NCI-H226 (cell line): ENCODE data around the gene NT5DC3.
"Not testable (repeated sequence)": the region's sequence is repeated elsewhere in the genome, so short reads cannot be mapped to it uniquely, and the experiment has no call there.

Experiments
- DNase-seq: peaks from one replicate; pipeline ENCODE4 v3.0.0-alpha.2; 2015

NT5DC3 gene

DNA sequence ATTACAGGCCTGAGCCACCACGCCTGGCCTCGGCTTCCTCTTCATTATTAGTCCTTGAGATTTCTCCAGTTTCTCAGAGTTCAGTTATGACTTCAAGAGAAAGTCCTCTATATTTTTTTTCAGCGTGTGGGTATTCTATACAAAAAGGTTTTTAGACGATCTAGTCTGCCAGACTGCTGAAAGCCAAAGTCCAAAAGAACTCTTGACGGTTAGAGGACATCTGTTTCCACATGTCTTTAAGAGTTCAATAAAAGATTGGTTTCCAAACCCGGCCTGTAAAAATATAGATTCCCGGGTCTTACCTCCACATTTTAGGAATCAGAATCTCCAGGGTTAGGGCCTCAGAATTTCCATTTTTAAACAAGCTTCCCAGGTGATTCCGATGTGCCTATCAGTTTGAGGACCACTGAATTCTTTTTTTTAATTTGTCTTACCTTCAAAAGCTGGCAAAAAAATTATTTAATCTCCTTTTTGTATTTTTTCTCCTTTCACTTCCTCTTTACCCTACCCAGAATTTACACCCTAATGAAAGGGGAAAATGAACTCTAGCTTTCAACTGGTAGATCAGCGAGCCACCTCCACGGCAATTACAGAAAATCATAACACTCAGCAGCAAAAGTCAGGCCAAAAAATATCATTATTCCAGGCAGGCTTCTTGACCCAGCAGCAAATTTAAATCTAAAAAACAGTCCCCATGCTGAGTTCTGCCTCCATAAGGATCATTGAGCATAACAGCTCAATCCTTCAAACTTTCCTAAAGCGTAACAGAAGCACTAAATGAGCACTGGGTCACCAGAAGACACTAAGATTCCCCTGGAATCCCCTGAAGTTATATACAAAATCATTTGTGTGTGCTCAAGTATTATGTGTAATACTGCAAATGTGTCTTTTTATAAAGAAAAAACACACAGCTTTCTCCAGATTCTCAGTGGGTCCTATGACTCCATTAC, 8.7 kb downstream of the NT5DC3 start:
- DNase-seq: no peak

- DNase-seq: no peak
Measured at GRCh38 chr12:103830730-103831320, 10.2 kb downstream of the NT5DC3 start.

GRCh38 chr12:103830025-103830725, 10.9 kb downstream of the NT5DC3 start:
- no peak for DNase-seq

GRCh38 chr12:103829092-103829491, 11.9 kb downstream of the NT5DC3 start:
- no peak for DNase-seq

- DNase-seq: no peak
Measured at GRCh38 chr12:103827911-103828391, 13.1 kb downstream of the NT5DC3 start.

DNA sequence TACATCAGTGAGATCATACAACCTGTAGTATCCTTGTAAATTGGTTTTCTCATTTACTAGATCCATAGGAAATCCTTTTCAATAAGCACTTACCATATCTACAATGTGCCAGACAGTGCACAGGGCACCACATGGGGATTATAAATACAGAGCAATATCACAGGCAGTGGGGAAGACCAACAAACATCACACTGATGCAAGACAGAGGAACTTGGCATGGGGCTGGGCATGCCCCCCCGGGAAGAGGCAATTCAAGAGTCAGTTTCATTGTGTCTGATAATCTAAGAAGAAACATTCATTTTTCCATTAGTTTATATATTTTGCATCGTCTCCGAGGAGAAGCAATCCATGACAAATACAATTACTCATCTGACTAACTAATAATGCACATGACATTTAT, 16.2 kb downstream of the NT5DC3 start:
- DNase-seq: no peak

DNA sequence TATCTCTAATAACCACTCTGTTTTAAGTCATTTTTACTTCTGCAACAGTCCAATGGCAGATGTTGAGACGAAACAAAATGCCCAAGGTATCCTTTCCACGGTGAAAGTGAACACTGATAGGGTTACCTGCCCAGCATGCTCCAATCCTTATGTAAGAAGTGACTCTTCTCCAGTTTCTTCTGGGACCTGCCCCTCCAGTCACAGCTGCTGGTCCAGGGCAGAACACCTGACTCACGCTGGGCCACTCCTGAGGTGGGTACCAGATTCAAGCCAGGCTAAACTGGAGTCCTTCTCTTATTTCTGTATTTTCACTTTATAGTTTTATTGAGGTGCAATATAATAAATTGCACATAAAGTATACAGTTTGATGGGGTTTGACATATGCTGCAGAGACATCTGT, 16.7 kb downstream of the NT5DC3 start:
- DNase-seq: no peak

DNA sequence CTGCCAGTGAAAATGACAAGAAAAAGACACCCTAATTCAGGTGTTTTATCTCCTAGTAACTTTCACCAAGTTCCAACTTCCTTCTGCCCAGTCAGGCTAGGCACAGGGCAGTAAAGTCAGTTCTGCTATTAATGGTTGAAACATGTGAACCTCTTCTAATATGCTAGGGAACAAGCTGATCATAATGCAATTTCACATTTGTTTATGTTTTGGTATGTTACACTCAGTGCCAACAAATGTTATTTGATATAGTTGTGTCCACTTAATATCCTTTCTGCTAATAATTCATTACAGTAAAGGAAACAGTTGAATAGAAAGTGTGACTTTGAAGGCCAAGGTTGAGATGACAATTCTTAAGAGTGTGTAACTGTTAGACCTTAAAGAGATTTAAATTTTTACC, 17.2 kb downstream of the NT5DC3 start:
- DNase-seq: no peak

DNA sequence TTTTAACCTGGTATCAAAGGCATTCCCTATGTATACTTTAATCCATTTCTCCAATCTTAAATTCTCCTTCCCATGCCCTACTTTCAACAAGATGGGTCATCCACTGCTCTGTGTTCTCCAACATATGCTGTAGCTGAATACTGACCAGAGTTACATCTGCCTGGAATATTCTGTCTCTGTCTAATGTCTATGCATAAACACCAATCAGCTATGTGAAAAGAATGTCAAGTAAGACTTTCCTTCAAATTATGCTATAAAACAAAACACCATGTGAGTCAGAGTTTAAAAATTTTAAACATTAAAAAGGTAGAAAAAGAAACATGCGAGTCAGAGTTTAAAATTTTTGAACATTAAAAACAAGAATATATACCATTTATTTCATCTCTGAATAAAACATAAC, 19.3 kb downstream of the NT5DC3 start:
- DNase-seq: peak; percentile 39

- no peak for DNase-seq
Measured at GRCh38 chr12:103820881-103821489, 20.0 kb downstream of the NT5DC3 start.

DNA sequence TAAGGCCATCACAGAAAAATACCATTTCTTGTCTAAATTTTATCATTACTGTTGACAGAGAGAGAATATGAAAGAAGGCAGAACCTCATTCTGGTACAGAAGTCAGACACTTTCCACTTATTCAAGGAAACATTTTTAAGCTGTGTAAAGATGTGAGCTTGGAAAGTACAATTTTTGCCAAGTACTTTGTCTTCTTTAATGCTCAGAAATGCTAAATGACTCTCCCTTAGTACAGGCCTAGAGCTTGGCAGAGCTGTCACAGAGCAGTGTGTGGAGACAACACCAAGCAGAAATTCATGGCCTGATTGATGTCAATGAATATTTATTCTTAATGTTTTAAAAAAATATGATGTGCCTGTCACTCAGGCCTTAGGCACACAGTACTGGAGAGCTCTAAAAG, 20.7 kb downstream of the NT5DC3 start:
- no peak for DNase-seq

DNA sequence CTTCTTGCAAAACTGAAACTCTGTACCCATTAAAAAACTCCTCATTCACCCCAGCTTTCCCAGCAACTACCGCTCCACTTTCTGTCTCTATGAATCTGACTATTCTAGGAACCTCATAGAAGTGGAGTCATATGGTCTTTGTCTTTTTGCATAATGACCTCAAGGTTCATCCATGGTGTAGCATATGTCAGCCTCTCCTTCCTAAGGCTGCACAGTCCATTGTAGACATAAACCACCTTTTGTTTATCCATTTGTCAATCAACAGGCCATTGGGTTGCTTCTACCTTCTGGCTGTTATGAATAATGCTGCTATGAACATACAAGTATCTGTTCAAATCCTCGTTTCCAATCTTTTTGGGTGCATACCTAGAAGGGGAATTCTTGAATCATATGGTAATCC, 21.1 kb downstream of the NT5DC3 start:
- DNase-seq: no peak

DNA sequence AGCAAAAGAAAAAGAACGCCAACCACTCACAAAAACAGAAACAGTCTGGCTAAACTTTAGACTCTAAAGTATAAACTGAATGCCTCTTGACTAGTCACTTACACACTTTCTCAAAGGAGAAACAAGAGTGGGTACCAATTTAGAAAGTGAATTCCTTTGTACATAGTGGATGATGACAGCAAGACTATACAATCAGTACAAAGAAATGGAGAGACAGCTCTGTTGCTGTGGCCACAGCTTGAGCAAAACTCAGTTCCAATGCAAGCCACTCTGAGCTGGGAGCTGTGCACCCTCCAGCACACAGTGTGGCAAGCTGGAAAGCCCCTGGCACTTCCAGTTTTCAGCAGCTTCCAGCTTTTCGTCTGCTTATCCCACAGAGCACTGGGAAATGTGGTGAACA, 21.7 kb downstream of the NT5DC3 start:
- DNase-seq: no peak

DNA sequence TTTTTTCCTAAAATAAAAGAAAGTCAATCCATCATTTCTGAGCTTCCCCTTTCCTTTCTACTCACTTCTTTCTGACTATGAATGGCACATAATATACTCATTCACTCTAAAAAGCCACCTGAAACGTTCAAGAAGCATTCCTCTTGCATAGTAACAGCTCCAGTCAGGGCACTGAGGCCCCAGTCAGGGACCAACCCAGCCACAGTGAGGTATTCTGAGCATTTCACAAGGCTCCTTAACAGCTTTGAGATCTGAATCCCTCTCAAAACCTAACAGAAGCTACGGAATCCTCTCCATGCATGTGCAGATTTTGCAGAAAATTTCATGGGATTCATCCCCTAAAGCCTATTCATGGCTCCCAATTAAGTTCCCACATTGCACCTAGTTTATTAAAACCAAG, 23.2 kb downstream of the NT5DC3 start:
- no peak for DNase-seq

DNA sequence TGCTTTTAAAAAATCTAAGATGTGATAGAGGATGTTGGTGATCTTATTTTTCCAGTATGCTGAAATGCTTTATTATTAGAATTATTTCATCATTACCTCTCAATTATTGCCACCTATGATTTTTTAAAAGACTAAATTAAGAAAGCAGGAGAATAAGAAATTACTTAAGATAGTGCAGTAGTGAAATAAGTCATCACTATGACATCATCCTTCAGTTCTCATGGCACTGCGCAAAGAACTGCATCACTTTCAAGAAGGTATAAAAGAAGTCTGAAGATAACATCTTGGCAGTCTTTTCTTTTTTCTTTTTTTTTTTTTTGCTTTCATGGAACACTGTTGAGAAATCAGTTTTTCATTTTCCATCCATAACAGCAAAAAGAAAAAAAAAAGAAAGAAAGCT, 24.4 kb downstream of the NT5DC3 start:
- no peak for DNase-seq

- DNase-seq: peak; percentile 66
Measured at GRCh38 chr12:103814436-103814835, 26.6 kb downstream of the NT5DC3 start.

GRCh38 chr12:103813949-103814348, 27.1 kb downstream of the NT5DC3 start:
- peak; percentile 56 for DNase-seq

DNA sequence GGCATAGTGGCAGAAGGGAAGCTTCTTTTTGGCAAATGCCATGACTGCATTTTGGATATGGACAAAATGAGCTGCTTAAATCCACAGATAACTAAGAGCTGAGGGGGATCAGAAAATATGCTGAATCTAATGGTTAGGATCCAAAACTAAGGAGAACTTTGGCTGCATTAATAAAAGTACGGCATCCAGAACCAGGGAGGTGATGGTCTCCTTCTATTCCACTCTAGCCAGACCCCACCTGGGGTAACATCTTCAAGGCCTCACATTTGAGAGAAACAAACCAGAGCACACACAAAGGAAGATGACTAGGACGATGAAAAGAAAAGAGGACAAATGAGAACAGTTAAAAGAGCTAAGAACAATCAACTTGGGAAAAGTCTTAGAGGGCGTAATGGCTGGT, 27.6 kb downstream of the NT5DC3 start:
- DNase-seq: no peak

GRCh38 chr12:103812789-103813188, 28.2 kb downstream of the NT5DC3 start:
- no peak for DNase-seq

- DNase-seq: no peak
Measured at GRCh38 chr12:103811791-103812190, 29.2 kb downstream of the NT5DC3 start.

- DNase-seq: no peak
Measured at GRCh38 chr12:103810111-103810510, 30.9 kb downstream of the NT5DC3 start.

DNA sequence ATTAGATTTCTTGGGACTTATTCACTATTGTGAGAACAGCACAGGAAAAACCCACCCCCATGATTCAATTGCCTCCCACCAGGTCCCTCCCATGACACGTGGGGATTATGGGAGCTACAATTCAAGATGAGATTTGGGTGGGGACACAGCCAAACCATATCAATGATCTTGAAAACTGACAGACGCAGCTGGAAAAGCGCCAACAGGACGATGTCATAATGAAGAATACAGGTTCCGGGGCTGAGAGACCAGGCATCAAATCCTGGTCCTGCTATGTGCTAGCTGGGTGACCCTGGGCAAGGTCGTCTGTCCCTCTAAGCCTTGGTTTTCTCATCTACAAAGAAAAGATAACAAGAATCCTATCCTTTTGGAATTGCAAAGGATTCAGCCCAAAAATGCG, 31.4 kb downstream of the NT5DC3 start:
- not testable (repeated sequence) for DNase-seq

- DNase-seq: no peak
Measured at GRCh38 chr12:103809154-103809553, 31.9 kb downstream of the NT5DC3 start.
